ENCODE results near the gene LPAR1.

- TF ChIP-seq FOXM1 (IDR thresholded peaks at IDR 0.05; ENCODE audit: borderline replicate concordance) (no peak), LEF1 (IDR thresholded peaks at IDR 0.05; ENCODE audit: borderline replicate concordance) (no peak), BHLHE40 (IDR thresholded peaks at IDR 0.05; ENCODE audit: borderline replicate concordance) (no peak), TARDBP (IDR thresholded peaks at IDR 0.05) (no peak), ARNT (IDR thresholded peaks at IDR 0.05) (no peak), L3MBTL2 (conservative IDR thresholded peaks at IDR 0.05) (no peak), SP1 (IDR thresholded peaks at IDR 0.05) (no peak), SUZ12 (IDR thresholded peaks at IDR 0.05) (no peak), FOXA1 (IDR thresholded peaks at IDR 0.05) (no peak), FOXK2 (IDR thresholded peaks at IDR 0.05) (no peak), CTBP1 (IDR thresholded peaks at IDR 0.05; ENCODE audit: borderline replicate concordance) (no peak), ELF4 (IDR thresholded peaks at IDR 0.05) (no peak), PKNOX1 (IDR thresholded peaks at IDR 0.05) (no peak)
These were observed 102.4 kb downstream of the LPAR1 start for GRCh38 chr9:110935829-110936228.
